ENCODE results near the gene RPS6KB2. TPM values are rescaled to one million over a fixed set of nuclear protein-coding genes. Genes with fewer than 3 reads are reported as not detected.
A peak's percentile ranks its signal among the peaks of the same experiment; 100 is the strongest.

Gene RPS6KB2
- total RNA-seq, 1 experiment from 2014 or later, result 54.1 TPM

GRCh38 chr11:67440229-67441097 is 12.2 kb downstream of the RPS6KB2 start:
- ATAC-seq, result no peak
- peaks cover 7% of the 10 kb centered on the region; the same call in 1 of the 2 replicates for H3K79me2 ChIP-seq (ENCODE audit: insufficient read depth, low read length)
- no peaks in the 10 kb centered on the region for H4K20me1 ChIP-seq (ENCODE audit: insufficient read depth)
- peak overlapping the region; percentile 26; the same call in 1 of the 2 replicates for H3K27ac ChIP-seq (ENCODE audit: low read depth, low read length)
- POLR2A ChIA-PET, result no interaction called here
- BruUV-seq (replicated peaks), result no TSS peak
- no peak overlapping the region for H3K4me3 ChIP-seq (replicated peaks in 1 of 2; ENCODE audit: low read depth in 1 of 2, low read length in 2 of 2)
- no peaks in the 10 kb centered on the region for H3K27me3 ChIP-seq (ENCODE audit: insufficient read depth, low read length)
- no peaks in the 10 kb centered on the region for H3K9me2 ChIP-seq (ENCODE audit: insufficient read depth)
- peaks cover 0 to 2% of the 10 kb centered on the region in 2 experiments; a peak in 1 of 4 replicates for H3K36me3 ChIP-seq (ENCODE audit: control insufficient read depth in 1 of 2, insufficient read depth in 2 of 2, low read length in 2 of 2)
- H3K4me2 ChIP-seq (ENCODE audit: low read length), result no peak overlapping the region
- peaks cover 6 to 35% of the 10 kb centered on the region in 2 experiments; a peak in 3 of 4 replicates for H3K4me1 ChIP-seq (ENCODE audit: control insufficient read depth in 1 of 2, insufficient read depth in 2 of 2, low read length in 2 of 2)
- intact Hi-C loops (cut with micrococcal nuclease), result no loop called here
- RAD21 ChIA-PET (ENCODE audit: low non-redundant PET in 1 of 2, low total read pairs in 2 of 2, uncharacterized antibody in 2 of 2, unreplicated experiment in 2 of 2), result interaction anchor here in 1 of 2 experiments (0.7 kb wide), 1 partner anchor 155 kb away, joined by 3 read pairs; no protein-coding TSS in a partner anchor
- CTCF ChIA-PET, result no interaction called here
- H2AFZ ChIP-seq (ENCODE audit: low read depth, low read length, poor library complexity, severe bottlenecking), result no peak overlapping the region
- no peaks in the 10 kb centered on the region for H3K9me3 ChIP-seq (ENCODE audit: control insufficient read depth in 1 of 2, insufficient read depth in 1 of 2, low read depth in 1 of 2, low read length in 2 of 2)
- no peak for DNase-seq (ENCODE audit: low read depth, low spot score)
- H3K9ac ChIP-seq (ENCODE audit: low read length), result no peak overlapping the region
- TF ChIP-seq POLR2AphosphoS5 (IDR thresholded peaks at IDR 0.05; ENCODE audit: low read depth, low read length) (no peak), ATF3 (IDR thresholded peaks at IDR 0.05) (no peak), TCF7L2 (IDR thresholded peaks at IDR 0.05; ENCODE audit: borderline replicate concordance, extremely low read depth, insufficient read depth, insufficient read length) (no peak), ZNF274 (IDR thresholded peaks at IDR 0.05; ENCODE audit: low read depth, low read length) (no peak), FOSL1 (IDR thresholded peaks at IDR 0.05; ENCODE audit: low read depth) (no peak)

GRCh38 chr11:67441098-67441563 is 12.8 kb downstream of the RPS6KB2 start:
- intact Hi-C loops (cut with micrococcal nuclease), result no loop called here
- TF ChIP-seq SRF (IDR thresholded peaks at IDR 0.05; ENCODE audit: low read depth) (no peak), CEBPB (IDR thresholded peaks at IDR 0.05; ENCODE audit: low read depth) (no peak), SP1 (IDR thresholded peaks at IDR 0.05; ENCODE audit: low read depth) (no peak), FOSL1 (IDR thresholded peaks at IDR 0.05; ENCODE audit: low read depth) (no peak), RAD21 (IDR thresholded peaks at IDR 0.05; ENCODE audit: low read depth) (no peak), ZNF274 (IDR thresholded peaks at IDR 0.05; ENCODE audit: low read depth, low read length) (no peak), YY1 (IDR thresholded peaks at IDR 0.05; ENCODE audit: extremely low read depth, insufficient replicate concordance, low read depth, low read length) (no peak), ELF1 (IDR thresholded peaks at IDR 0.05; ENCODE audit: borderline replicate concordance, low read depth) (no peak), TCF7L2 (IDR thresholded peaks at IDR 0.05; ENCODE audit: borderline replicate concordance, extremely low read depth, insufficient read depth, insufficient read length) (no peak), POLR2AphosphoS5 (IDR thresholded peaks at IDR 0.05; ENCODE audit: low read depth, low read length) (no peak), JUND (IDR thresholded peaks at IDR 0.05) (no peak), SIN3A (IDR thresholded peaks at IDR 0.05; ENCODE audit: low read depth) (no peak), ATF3 (IDR thresholded peaks at IDR 0.05) (no peak), ZFX (IDR thresholded peaks at IDR 0.05) (no peak), EZH2 (IDR thresholded peaks at IDR 0.05) (no peak), CTCF (IDR thresholded peaks at IDR 0.05 in 2 of 3, conservative IDR thresholded peaks at IDR 0.05 in 1 of 3; ENCODE audit: borderline replicate concordance in 1 of 3, insufficient read depth in 1 of 3, low read depth in 2 of 3, low read length in 2 of 3) (no peak), CBX3 (IDR thresholded peaks at IDR 0.05; ENCODE audit: low read depth) (no peak)

More at GRCh38 chr11:67441098-67441563, 12.8 kb downstream of the RPS6KB2 start:
- Histone ChIP-seq H3K27me3 (ENCODE audit: insufficient read depth, low read length) (no peaks in the 10 kb centered on the region), H3K4me2 (ENCODE audit: low read length) (no peak overlapping the region), H3K4me3 (replicated peaks in 1 of 2; ENCODE audit: low read depth in 1 of 2, low read length in 2 of 2) (no peak overlapping the region), H3K27ac (ENCODE audit: low read depth, low read length) (peak overlapping the region; percentile 32; the same call in 1 of the 2 replicates), H3K4me1 (ENCODE audit: control insufficient read depth in 1 of 2, insufficient read depth in 2 of 2, low read length in 2 of 2) (peaks cover 6 to 34% of the 10 kb centered on the region in 2 experiments; a peak in 3 of 4 replicates), H3K79me2 (ENCODE audit: insufficient read depth, low read length) (peaks cover 7% of the 10 kb centered on the region; the same call in 1 of the 2 replicates), H3K9me3 (ENCODE audit: control insufficient read depth in 1 of 2, insufficient read depth in 1 of 2, low read depth in 1 of 2, low read length in 2 of 2) (no peaks in the 10 kb centered on the region), H3K9ac (ENCODE audit: low read length) (no peak overlapping the region), H2AFZ (ENCODE audit: low read depth, low read length, poor library complexity, severe bottlenecking) (no peak overlapping the region), H3K9me2 (ENCODE audit: insufficient read depth) (no peaks in the 10 kb centered on the region), H4K20me1 (ENCODE audit: insufficient read depth) (no peaks in the 10 kb centered on the region), H3K36me3 (ENCODE audit: control insufficient read depth in 1 of 2, insufficient read depth in 2 of 2, low read length in 2 of 2) (peaks cover 0 to 2% of the 10 kb centered on the region in 2 experiments; a peak in 1 of 4 replicates)
- ChIA-PET CTCF (no interaction called here), POLR2A (no interaction called here), RAD21 (ENCODE audit: low non-redundant PET in 1 of 2, low total read pairs in 2 of 2, uncharacterized antibody in 2 of 2, unreplicated experiment in 2 of 2) (interaction anchor here in 1 of 2 experiments (0.7 kb wide), 1 partner anchor 155 kb away, joined by 3 read pairs; no protein-coding TSS in a partner anchor)
- no TSS peak for BruUV-seq (replicated peaks)
- no peak for DNase-seq (ENCODE audit: low read depth, low spot score)
- no peak for ATAC-seq
